H9 (cell line): ENCODE results near the gene HRAS. TPM values are rescaled to one million over a fixed set of nuclear protein-coding genes. Genes with fewer than 3 reads are reported as not detected.

Experiments used
- DNase-seq: peaks from one replicate; pipeline ENCODE4 v3.0.0-alpha.2; 2017
- H2AFZ ChIP-seq: one replicate; pipeline ENCODE4 v1.6.1; 2013; ENCODE audit warnings: mild to moderate bottlenecking, low read length, control low read depth, moderate library complexity
- H2AK5ac ChIP-seq: 2 replicates; pipeline ENCODE4 v1.6.1; 2013; ENCODE audit warnings: low read length, control low read depth, mixed read lengths; ENCODE audit not compliant: insufficient read length
- H2BK120ac ChIP-seq: one replicate; pipeline ENCODE4 v1.6.1; 2013; ENCODE audit warnings: low read depth, mild to moderate bottlenecking, low read length, control low read depth, inconsistent platforms; ENCODE audit not compliant: poor library complexity, severe bottlenecking
- H2BK12ac ChIP-seq: 2 replicates; pipeline ENCODE4 v1.6.1; 2013; ENCODE audit warnings: low read length, control low read depth, mixed read lengths, low read depth; ENCODE audit not compliant: insufficient read length
- H2BK15ac ChIP-seq: 2 replicates; pipeline ENCODE4 v1.6.1; 2013; ENCODE audit warnings: low read depth, low read length, control low read depth
- H2BK20ac ChIP-seq: one replicate; pipeline ENCODE4 v1.6.1; 2013; ENCODE audit warnings: low read depth, mild to moderate bottlenecking, low read length, control low read depth, inconsistent platforms; ENCODE audit not compliant: poor library complexity, severe bottlenecking
- H2BK5ac ChIP-seq: 2 replicates; pipeline ENCODE4 v1.6.1; 2013; ENCODE audit warnings: low read length, control low read depth, mixed read lengths; ENCODE audit not compliant: insufficient read length
- H3K14ac ChIP-seq: 2 replicates; pipeline ENCODE4 v1.6.1; 2013; ENCODE audit warnings: low read length, control low read depth; ENCODE audit not compliant: insufficient read depth
- H3K18ac ChIP-seq: 2 replicates; pipeline ENCODE4 v1.6.1; 2013; ENCODE audit warnings: low read depth, mild to moderate bottlenecking, mixed read lengths, low read length, control low read depth; ENCODE audit not compliant: insufficient read length
- H3K23ac ChIP-seq: 2 replicates; pipeline ENCODE4 v1.6.1; 2013; ENCODE audit warnings: low read length, control low read depth, mixed read lengths, low read depth; ENCODE audit not compliant: insufficient read length
- H3K23me2 ChIP-seq: 2 replicates; pipeline ENCODE4 v1.6.1; 2013; ENCODE audit warnings: low read depth, mild to moderate bottlenecking, mixed read lengths, low read length, control low read depth; ENCODE audit not compliant: insufficient read length, poor library complexity, severe bottlenecking
- H3K27ac ChIP-seq: 2 replicates; pipeline ENCODE4 v1.5.1; 2013; ENCODE audit warnings: low read length, control low read depth, mixed read lengths, low read depth; ENCODE audit not compliant: insufficient read length
- H3K27me3 ChIP-seq: 2 replicates; pipeline ENCODE4 v1.6.1; 2013; ENCODE audit warnings: low read length, control low read depth, inconsistent platforms; ENCODE audit not compliant: insufficient read depth
- H3K4ac ChIP-seq: 2 replicates; pipeline ENCODE4 v1.6.1; 2013; ENCODE audit warnings: low read depth, mild to moderate bottlenecking, control low read depth, inconsistent platforms, low read length, moderate library complexity
- H3K4me1 ChIP-seq: 2 replicates; pipeline ENCODE4 v1.6.1; 2013; ENCODE audit warnings: low read length, control low read depth, inconsistent platforms; ENCODE audit not compliant: insufficient read depth
- H3K4me2 ChIP-seq: 2 replicates; pipeline ENCODE4 v1.6.1; 2013; ENCODE audit warnings: low read length, control low read depth, mixed read lengths; ENCODE audit not compliant: insufficient read length, insufficient read depth
- H3K56ac ChIP-seq: 2 replicates; pipeline ENCODE4 v1.6.1; 2013; ENCODE audit warnings: low read depth, mild to moderate bottlenecking, mixed read lengths, low read length, control low read depth; ENCODE audit not compliant: insufficient read length
- H3K79me1 ChIP-seq: 2 replicates; pipeline ENCODE4 v1.6.1; 2013; ENCODE audit warnings: low read depth, mild to moderate bottlenecking, moderate library complexity, low read length, control low read depth, inconsistent platforms; ENCODE audit not compliant: insufficient read depth, poor library complexity, severe bottlenecking
- H3K79me2 ChIP-seq: 2 replicates; pipeline ENCODE4 v1.6.1; 2013; ENCODE audit warnings: low read length, control low read depth, inconsistent platforms; ENCODE audit not compliant: insufficient read depth
- H3K9ac ChIP-seq: 2 replicates; pipeline ENCODE4 v1.6.1; 2013; ENCODE audit warnings: low read length, control low read depth, mixed read lengths; ENCODE audit not compliant: insufficient read length; ENCODE audit errors: extremely low read depth
- H3K9me3 ChIP-seq: one replicate; pipeline ENCODE4 v1.6.1; 2013; ENCODE audit warnings: low read depth, low read length, inconsistent platforms; ENCODE audit not compliant: control insufficient read depth
- H3T11ph ChIP-seq: one replicate; pipeline ENCODE4 v1.6.1; 2013; ENCODE audit warnings: mild to moderate bottlenecking, low read length, control low read depth, inconsistent platforms
- H4K20me1 ChIP-seq: one replicate; pipeline ENCODE4 v1.6.1; 2013; ENCODE audit not compliant: control insufficient read depth, insufficient read length, insufficient read depth
- H4K5ac ChIP-seq: 2 replicates; pipeline ENCODE4 v1.6.1; 2013; ENCODE audit warnings: low read depth, mild to moderate bottlenecking, mixed read lengths, low read length, control low read depth; ENCODE audit not compliant: insufficient read length
- H4K8ac ChIP-seq: replicated peaks from 2 replicates; pipeline ENCODE4 v1.6.1; 2013; ENCODE audit warnings: low read length, control low read depth, mixed read lengths, low read depth; ENCODE audit not compliant: insufficient read length
- H4K91ac ChIP-seq: 2 replicates; pipeline ENCODE4 v1.6.1; 2013; ENCODE audit warnings: low read depth, mild to moderate bottlenecking, moderate library complexity, mixed read lengths, low read length, control low read depth; ENCODE audit not compliant: insufficient read length
- H3K27ac Mint-ChIP-seq, 3 experiments: 2 replicates in 2 of 3; 3 replicates in 1 of 3; pipeline ENCODE4 v1.8.0; 2020 to 2021; ENCODE audit warnings: mixed read lengths in 3 of 3, mild to moderate bottlenecking in 1 of 3, moderate library complexity in 1 of 3
- H3K27me3 Mint-ChIP-seq: 2 replicates; pipeline ENCODE4 v1.8.0; 2021; ENCODE audit warnings: low read depth, mild to moderate bottlenecking, moderate library complexity, mixed read lengths
- H3K36me3 Mint-ChIP-seq, 3 experiments: 2 replicates in 2 of 3; 3 replicates in 1 of 3; pipeline ENCODE4 v1.8.0; 2020 to 2021; ENCODE audit warnings: low read depth in 3 of 3, mixed read lengths in 3 of 3; ENCODE audit not compliant: insufficient read depth in 1 of 3
- H3K4me1 Mint-ChIP-seq, 2 experiments: 2 replicates each; pipeline ENCODE4 v1.8.0; 2020; ENCODE audit warnings: mixed read lengths in 2 of 2
- H3K4me3 Mint-ChIP-seq, 2 experiments: 2 replicates in 1 of 2; 3 replicates in 1 of 2; pipeline ENCODE4 v1.8.0; 2020 to 2021; ENCODE audit warnings: mild to moderate bottlenecking in 2 of 2, mixed read lengths in 2 of 2, moderate library complexity in 1 of 2
- H3K9me3 Mint-ChIP-seq, 2 experiments: 2 replicates in 1 of 2; 3 replicates in 1 of 2; pipeline ENCODE4 v1.8.0; 2020; ENCODE audit warnings: mild to moderate bottlenecking in 2 of 2, mixed read lengths in 2 of 2, moderate library complexity in 1 of 2
- WGBS: extraction: QIAGEN DNeasy Blood & Tissue Kit; methylation state at CpG from one replicate; pipeline ENCODE4 v1.1.7; 2013; ENCODE audit warnings: missing lambda C conversion rate, low lambda C conversion rate, mixed read lengths; ENCODE audit not compliant: insufficient read length; ENCODE audit errors: extremely low coverage; 5-methylcytosine and 5-hydroxymethylcytosine counted together
- total RNA-seq: library from RNA; stranded (reverse); gene quantifications from 2 replicates; pipeline ENCODE4 v1.2.1, GENCODE V29; 2021
- TF ChIP-seq, protein P1 (sequence below): fragments of 200-600 bp; sonication (generic); conservative IDR thresholded peaks from 3 replicates; pipeline ENCODE4 v1.8.0; 2021; ENCODE audit warnings: antibody characterized with exemption, mild to moderate bottlenecking

Gene HRAS
- total RNA-seq, 1 experiment from 2014 or later = 61.8 TPM

DNA sequence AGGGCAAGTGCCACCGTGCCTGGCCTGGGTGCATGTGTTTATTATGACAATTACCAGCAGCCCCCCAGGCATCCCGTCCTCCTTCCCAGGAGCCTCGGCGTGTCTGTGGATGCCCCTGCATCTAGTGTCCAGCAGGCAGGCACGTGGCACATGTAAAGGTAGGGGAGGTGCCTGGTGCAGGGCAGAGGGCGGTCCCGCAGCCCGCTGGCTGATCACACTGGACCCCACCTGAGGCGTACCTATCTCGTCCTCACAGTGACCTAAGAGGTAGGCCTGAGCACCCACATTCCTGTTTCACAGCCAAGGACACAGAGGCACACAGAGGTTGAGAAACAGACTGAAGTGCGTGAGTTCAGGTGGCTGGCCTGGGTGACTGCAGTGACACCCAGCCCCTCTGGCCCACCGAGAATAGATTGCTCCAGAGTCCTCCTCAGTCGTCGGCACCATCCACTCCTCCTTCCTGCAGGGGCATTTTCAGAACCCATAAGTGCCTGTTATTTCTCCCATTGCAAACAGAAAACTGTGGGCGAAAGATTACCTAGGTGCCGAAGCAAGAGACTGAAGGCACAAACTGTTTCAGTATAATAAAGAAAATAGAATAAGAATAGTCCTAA lies 37.9 kb upstream of the HRAS start:
- peaks cover 0 to 9% (median 0%) of the 10 kb centered on the region in 3 experiments; a peak in 4 of 7 replicates for H3K36me3 Mint-ChIP-seq
- H3K9me3 ChIP-seq = no peaks in the 10 kb centered on the region
- H3K4ac ChIP-seq = no peak overlapping the region
- H3K14ac ChIP-seq = no peak overlapping the region
- no peaks in the 10 kb centered on the region for H3K4me1 ChIP-seq
- no peak overlapping the region for H4K5ac ChIP-seq
- H3K79me2 ChIP-seq = peaks cover 15% of the 10 kb centered on the region; the same call in 1 of the 2 replicates
- DNase-seq = no peak
- H3K18ac ChIP-seq = no peak overlapping the region
- H2BK20ac ChIP-seq = no peak overlapping the region
- H2AK5ac ChIP-seq = no peak overlapping the region
- H3K23me2 ChIP-seq = peaks cover 16% of the 10 kb centered on the region
- H3K27me3 Mint-ChIP-seq = peaks cover 15% of the 10 kb centered on the region
- no peak overlapping the region for H2BK120ac ChIP-seq
- H3K27me3 ChIP-seq = no peaks in the 10 kb centered on the region; the same call in 1 of the 2 replicates
- no peak overlapping the region for H2BK12ac ChIP-seq
- H4K91ac ChIP-seq = no peak overlapping the region
- H3K23ac ChIP-seq = no peak overlapping the region
- H4K8ac ChIP-seq = no peak overlapping the region
- H2BK5ac ChIP-seq = no peak overlapping the region
- peaks cover 33 to 39% of the 10 kb centered on the region in 2 experiments for H3K4me1 Mint-ChIP-seq
- TF ChIP-seq, protein P1, sequence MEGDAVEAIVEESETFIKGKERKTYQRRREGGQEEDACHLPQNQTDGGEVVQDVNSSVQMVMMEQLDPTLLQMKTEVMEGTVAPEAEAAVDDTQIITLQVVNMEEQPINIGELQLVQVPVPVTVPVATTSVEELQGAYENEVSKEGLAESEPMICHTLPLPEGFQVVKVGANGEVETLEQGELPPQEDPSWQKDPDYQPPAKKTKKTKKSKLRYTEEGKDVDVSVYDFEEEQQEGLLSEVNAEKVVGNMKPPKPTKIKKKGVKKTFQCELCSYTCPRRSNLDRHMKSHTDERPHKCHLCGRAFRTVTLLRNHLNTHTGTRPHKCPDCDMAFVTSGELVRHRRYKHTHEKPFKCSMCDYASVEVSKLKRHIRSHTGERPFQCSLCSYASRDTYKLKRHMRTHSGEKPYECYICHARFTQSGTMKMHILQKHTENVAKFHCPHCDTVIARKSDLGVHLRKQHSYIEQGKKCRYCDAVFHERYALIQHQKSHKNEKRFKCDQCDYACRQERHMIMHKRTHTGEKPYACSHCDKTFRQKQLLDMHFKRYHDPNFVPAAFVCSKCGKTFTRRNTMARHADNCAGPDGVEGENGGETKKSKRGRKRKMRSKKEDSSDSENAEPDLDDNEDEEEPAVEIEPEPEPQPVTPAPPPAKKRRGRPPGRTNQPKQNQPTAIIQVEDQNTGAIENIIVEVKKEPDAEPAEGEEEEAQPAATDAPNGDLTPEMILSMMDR = no peak
- no peak overlapping the region for H3K27ac Mint-ChIP-seq
- no peak overlapping the region for H3K27ac ChIP-seq
- H3K4me2 ChIP-seq = no peak overlapping the region
- H3T11ph ChIP-seq = no peak overlapping the region
- peaks cover 9% of the 10 kb centered on the region for H3K79me1 ChIP-seq
- H2BK15ac ChIP-seq = no peak overlapping the region
- H3K4me3 Mint-ChIP-seq = no peak overlapping the region; a peak in 1 of 5 replicates
- no peaks in the 10 kb centered on the region for H4K20me1 ChIP-seq
- 0 out of 5 replicates have a peak, but pooled peaks cover 0 to 2% of the 10 kb centered on the region in 2 experiments for H3K9me3 Mint-ChIP-seq
- WGBS = no CpG with 5 or more reads among the region's 16 CpGs
- no peak overlapping the region for H3K9ac ChIP-seq
- H2AFZ ChIP-seq = no peak overlapping the region
- H3K56ac ChIP-seq = no peak overlapping the region
